GM19240 (cell line): Measurements from ENCODE around the gene ZNF853.

ENCODE experiments used
- DNase-seq: peaks from one replicate; pipeline ENCODE4 v3.0.0; 2011; ENCODE audit warnings: low spot score; ENCODE audit not compliant: insufficient read length

Gene ZNF853

DNA sequence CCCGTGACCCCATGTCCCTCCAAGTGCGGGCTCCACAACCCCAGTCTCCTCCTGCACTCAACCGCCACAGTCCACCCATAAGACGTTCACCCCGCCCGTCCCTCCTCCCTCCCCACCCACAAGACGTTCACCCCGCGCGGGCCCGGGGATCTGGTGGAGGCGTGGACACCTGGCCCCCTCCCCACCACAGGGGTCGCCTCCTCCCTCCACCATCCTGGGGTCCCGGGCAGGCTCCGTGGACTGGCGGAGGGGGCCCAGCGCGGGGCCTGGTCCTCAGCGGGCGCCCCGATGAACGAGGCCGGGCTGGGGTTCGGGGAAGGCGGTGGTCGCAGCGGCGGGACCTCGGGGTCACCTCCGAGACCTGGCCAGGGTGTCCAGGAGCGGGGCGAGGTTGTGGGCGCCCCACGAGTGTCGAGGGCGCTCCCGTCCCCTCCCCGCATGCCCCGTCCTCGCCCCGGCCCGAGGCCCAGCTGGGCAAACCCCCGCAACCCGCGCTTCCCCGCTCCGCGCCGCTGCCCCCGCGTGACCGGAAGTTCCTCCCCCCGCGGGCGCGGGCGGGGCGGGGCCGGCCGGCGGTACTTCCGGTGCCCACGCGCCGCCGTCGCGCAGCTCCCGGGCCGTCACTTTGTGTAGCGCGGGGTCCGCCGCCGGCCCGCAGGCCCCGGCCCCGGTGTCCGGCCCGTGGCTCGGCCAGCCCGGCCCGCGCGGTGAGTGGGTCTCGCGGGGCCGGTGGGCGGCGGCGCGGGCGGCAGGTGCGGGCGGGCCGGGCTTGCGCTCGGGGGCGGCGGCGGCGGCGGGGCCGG, 21.5 kb downstream of the ZNF853 start, which contains the start of gene ZNF316:
TSS of gene ZNF316 (plus strand) at position 578 of the 803 bp plus-strand sequence. CDS start 5,092 bp downstream, outside the sequence.
- peak; percentile 92 for DNase-seq

- DNase-seq: peak; percentile 98
These were observed 22.3 kb downstream of the ZNF853 start for GRCh38 chr7:6637544-6638229.

- DNase-seq: no peak
These were observed 23.6 kb downstream of the ZNF853 start for GRCh38 chr7:6639032-6639431.

DNA sequence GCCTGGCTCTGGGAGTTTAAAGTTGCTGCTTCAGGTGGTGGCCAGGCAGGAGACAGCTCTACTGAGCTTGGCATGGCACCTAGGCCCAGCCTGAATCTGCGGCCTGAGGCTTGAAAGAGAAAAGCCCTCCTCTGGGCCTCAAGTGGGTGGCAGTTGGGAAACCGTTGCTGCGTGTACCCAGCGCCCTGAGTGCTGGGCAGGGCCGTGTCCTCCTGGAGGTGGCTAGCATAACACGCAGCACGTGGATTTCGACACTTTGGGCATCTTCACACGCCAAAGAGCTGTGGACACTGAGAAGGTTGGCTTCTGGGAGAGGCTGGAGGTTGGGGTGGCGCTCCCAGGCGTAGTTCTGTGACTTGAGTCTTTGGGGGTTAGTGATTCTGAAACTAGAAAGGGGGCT, 24.2 kb downstream of the ZNF853 start:
- DNase-seq: no peak

DNA sequence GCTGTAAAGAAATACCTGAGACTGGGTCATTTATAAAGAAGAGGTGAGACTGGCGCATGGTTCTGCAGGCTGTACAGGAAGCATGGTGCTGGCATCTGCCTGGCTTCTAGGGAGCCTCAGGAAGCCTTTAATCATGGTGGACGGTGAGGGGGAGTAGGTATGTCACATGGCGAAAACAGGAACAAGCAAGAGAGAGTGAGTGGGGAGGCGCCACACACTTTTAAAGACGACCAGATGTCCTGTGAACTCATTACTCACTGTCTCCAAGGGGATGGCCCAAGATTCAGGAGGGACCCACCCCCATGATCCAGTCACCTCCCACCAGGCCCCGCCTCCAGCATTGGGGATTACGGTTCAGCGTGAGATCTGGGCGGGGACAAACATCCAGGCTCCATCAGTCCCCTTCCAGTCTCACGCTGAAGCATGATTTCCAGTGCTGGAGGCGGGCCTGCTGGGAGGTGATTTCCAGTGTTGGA, 24.9 kb downstream of the ZNF853 start:
- DNase-seq: no peak

DNA sequence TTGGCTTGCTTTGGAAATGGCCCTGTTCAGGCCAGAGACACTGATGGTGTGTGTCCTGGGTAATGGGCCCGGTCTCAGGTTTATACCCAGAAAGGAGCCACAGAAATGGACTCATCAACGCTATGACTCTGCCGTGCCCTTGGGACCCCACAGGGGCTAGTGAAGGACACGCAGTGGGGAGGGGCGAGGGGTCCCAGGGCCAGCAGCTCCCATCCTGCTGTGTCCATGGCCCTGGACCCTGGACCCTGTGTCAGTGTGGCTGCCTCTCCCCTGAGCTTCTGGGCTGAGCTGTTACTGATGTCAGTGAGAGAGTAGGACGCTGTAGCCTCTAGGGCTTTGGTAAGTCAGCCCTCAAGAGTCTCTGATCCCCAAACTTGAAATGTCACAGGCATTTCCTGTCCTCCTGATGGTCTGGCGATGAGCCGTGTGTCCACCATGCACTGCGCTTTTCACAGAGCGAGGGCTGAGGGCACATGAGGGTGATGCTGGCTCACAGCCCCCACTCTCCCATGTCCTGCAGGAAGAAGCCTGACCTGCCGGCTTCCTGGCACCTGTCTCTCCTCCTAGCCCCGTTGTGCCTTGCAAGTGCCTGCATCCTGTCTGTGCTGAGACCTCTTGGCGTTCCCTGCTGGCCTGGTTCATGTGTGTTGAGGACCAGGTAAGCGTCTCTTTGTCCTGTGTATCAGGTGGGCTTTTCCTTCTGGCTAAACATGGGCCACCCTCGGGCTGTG, 26.1 kb downstream of the ZNF853 start:
- no peak for DNase-seq

GRCh38 chr7:6642239-6642839, 26.9 kb downstream of the ZNF853 start:
- DNase-seq: no peak

DNA sequence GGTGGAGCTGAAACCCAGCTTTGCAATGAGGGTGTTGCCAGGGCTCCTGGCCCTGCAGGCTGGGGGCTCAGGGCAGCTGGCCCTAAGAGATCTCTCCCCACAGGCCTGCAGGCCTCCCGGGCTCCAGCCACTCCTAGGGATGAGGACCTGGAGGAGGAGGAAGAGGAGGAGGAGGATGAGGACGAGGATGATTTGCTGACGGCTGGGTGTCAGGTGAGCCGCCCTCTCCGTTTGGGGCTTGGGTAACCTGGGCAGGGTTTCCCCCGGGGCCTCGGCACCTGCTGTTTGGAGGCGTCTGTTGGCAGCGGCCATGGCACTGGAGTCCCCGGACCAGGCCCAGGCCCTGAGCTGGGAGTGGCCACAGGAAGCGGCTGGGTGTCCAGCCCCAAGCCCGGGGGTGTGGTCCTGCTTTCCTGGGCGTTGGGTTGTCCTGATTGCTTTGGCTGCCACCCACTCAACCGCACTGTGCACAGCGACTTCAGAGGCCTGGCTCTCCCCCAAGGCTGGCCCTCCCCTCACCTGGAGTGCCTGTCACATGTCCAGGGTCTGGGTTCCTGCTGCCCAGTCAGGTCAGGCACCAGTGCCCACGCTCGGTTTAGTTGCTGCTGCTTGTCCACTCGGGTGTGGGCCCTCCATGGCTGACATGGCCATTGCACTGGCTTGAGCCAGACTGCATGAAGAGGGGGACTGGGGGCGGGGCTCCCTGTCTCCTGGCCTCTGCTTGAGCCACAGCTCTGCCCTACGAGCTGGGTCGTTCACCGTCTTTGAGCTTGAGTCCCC, 27.6 kb downstream of the ZNF853 start:
- DNase-seq: no peak

- DNase-seq: no peak
These were observed 28.7 kb downstream of the ZNF853 start for GRCh38 chr7:6643915-6644625.

DNA sequence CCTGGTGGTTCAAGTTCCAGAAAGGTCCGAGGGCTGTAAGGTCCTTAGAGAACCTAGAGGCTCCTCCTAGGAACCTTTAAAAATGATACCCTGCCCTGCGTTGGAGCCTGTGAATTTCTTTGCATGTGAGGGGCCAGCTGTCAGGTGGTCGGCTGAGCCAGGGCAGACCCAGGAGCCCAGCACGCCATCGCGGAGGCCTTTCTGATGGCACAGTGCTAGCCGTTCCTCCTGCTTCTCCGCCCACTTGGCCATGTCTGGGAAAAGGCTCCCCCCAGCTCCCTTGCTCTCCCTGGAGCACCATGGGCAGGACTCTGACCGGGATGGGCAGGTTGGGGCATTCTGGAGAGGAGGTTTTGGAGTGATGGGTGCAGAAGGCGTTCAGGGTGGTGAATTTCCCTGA, 29.3 kb downstream of the ZNF853 start:
- no peak for DNase-seq

GRCh38 chr7:6646465-6646864, 31.1 kb downstream of the ZNF853 start:
- no peak for DNase-seq

DNA sequence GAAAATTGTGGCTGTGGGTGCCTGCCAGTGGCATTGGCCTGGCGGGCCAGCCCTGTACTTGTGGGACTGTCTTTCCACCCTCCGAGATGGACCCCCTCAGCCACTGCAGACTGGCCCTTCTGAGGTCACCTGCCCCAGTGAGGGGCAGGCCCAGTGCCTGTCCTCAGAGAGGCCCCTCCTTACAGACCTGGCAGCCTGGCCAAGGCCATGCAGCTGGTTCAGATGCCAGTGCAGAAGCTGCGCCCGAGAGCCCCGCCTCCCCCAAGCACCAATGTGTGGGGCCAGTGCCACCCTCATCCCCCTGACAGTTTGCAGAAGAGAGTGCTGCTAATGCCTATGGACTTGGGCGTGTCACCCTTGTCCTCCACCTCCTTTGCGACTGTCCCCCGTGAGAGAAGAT, 31.7 kb downstream of the ZNF853 start:
- no peak for DNase-seq

DNA sequence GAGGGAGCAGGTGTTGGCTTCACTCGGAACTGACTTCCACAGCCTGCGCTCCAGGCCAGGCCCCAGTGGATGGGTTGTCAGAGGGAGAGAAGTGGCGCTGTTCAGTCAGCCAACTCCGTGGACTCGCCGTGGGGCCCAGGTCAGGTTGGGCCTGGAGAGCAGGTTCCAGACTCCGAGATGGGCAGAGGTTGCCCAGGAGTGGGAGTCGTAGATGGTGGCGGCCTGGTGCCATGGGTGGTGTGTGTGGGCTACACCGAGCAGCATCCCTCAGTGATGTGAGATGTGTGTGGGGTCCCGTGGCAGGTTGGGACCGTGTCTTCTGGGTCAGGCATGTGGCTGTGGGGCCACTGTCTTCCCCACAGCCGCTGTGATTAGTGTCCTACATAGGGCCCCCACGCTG, 32.1 kb downstream of the ZNF853 start:
- no peak for DNase-seq

DNA sequence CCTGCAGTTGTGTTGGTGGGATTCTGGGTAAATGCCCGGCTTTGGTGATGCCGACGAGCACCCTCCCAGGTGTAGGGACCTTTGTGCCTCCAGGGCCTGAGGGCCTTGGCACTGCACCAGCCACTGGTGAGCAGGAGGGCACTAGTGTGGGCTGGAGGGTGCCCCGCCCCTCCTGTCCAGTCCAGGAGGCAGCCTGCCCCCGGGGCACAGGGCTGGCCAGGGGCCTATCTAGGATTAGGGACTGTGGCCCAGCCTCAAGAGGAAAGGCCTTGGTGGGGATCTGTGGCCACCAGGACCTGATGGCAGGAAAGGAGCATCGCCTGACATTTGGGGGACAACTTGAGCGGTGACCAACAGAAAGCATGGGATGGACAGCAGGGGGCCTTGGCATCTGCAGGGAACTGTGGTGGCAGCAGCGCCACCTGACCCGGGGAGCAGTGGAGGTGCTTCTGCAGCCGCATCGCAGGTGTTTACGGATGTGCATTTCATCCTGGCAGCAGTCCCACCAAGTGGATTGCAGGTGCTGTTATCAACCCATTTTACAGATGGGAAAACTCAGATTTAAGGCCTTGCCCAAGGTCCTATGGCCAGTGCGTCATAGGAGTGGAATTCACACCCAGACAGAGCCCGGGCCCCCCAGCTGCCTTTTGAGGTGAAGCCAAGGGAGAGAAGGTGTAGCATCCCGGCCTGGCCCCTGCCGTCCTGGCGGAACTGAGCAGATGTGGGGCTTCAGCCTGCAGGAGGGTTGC, 32.8 kb downstream of the ZNF853 start:
- no peak for DNase-seq

GRCh38 chr7:6648815-6649104, 33.4 kb downstream of the ZNF853 start:
- no peak for DNase-seq

DNA sequence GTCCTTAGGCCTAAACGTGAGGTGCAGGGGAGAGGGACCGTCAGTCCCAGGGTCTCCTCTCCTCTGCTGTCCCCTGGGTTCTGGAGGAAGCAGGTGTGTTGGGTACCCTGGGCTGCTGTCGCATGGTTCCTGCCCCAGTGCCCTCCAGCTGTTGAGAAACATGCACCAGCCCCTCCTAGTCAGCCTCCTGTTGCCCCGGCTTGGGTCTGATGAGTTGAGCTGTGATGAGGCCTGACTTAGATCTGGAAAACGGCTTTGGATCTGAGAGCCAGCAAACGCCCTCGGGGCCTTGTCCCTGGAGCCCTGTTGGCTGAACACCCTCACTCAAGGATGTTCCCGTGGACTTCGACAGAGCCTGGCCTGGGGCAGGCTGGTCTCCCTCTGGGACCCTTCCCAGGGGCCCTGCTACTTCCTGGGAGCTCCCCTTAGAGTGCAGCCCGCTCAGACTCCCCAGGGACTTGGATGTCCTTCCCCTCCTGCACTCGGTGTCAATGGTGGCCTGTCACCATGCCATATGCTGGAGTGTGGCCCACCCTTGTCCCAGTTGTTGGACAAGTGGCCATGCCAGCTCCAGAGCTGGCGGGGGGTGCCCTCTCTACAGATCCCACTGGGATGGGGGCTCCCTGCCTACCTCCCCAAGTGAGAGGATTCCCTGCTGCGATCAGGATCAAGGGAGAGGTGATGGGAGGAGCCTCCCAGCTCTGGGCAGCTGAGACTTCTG, 34.0 kb downstream of the ZNF853 start:
- no peak for DNase-seq

GRCh38 chr7:6650086-6650485, 34.7 kb downstream of the ZNF853 start:
- no peak for DNase-seq

- no peak for DNase-seq
These were observed 35.2 kb downstream of the ZNF853 start for GRCh38 chr7:6650521-6651011.
